Thyroid gland (tissue), 4 donors: Measurements from ENCODE around the gene PTMS. TPM values are rescaled to one million over a fixed set of nuclear protein-coding genes. Genes with fewer than 3 reads are reported as not detected.

Experiments
- DNase-seq, 2 donors: peaks; one replicate each; pipeline ENCODE4 v3.0.0-alpha.2; 2019
- H3K27ac ChIP-seq, 3 donors: fragments of 200-600 bp; sonication (generic); 1 replicate in 2 of 3; 2 replicates in 1 of 3; pipeline ENCODE4 v1.5.1; 2016 to 2019; ENCODE audit warnings: mild to moderate bottlenecking in 1 of 3, moderate library complexity in 1 of 3
- H3K27me3 ChIP-seq: fragments of 200-600 bp; sonication (generic); one replicate; pipeline ENCODE4 v1.5.1; 2019
- H3K36me3 ChIP-seq, 2 donors: fragments of 200-600 bp; sonication (generic); one replicate each; pipeline ENCODE4 v1.5.1; 2016 to 2019
- H3K4me1 ChIP-seq, 2 donors: fragments of 200-600 bp; sonication (generic); one replicate each; pipeline ENCODE4 v1.5.1; 2017 to 2019
- H3K4me3 ChIP-seq, 3 donors: fragments of 200-600 bp; sonication (generic); replicated peaks in 1 of 3; 1 replicate in 2 of 3; 2 replicates in 1 of 3; pipeline ENCODE4 v1.5.1; 2016; ENCODE audit warnings: mild to moderate bottlenecking in 1 of 3
- H3K9me3 ChIP-seq: fragments of 200-600 bp; sonication (generic); one replicate; pipeline ENCODE4 v1.5.1; 2017
- POLR2A ChIP-seq, 2 donors: fragments of 450-650 bp; IDR thresholded peaks; one replicate each; pipeline ENCODE4 v1.6.1; 2017; ENCODE audit warnings: antibody characterized with exemption in 2 of 2, mild to moderate bottlenecking in 2 of 2, moderate library complexity in 1 of 2
- WGBS, 2 donors: methylation state at CpG; one replicate each; pipeline ENCODE4 v1.1.5; 2017; 5-methylcytosine and 5-hydroxymethylcytosine counted together
- intact Hi-C: fragments of 100-400 bp; cut with DNase I; formaldehyde crosslinking; loops from one replicate; pipeline ENCODE4 v1.15.1; 2023
- total RNA-seq, 4 donors: library from RNA; depleted of rRNA; stranded (reverse); fragments of >200 nt; gene quantifications; one replicate each; pipeline ENCODE4 v1.2.3, GENCODE V29; 2016
- TF ChIP-seq, protein P1 (sequence below), 6 experiments: fragments of 200-600 bp in 3 of 6; fragments of 450-650 bp in 3 of 6; sonication (generic) in 3 of 6; IDR thresholded peaks; one replicate each; pipeline ENCODE4 v1.5.1; 2016 to 2019; ENCODE audit warnings: antibody characterized with exemption in 6 of 6, mild to moderate bottlenecking in 2 of 6, inconsistent platforms in 1 of 6, moderate library complexity in 1 of 6

PTMS gene
- total RNA-seq, 4 donors from 2014 or later: 60.0 to 186 (median 103) TPM

DNA sequence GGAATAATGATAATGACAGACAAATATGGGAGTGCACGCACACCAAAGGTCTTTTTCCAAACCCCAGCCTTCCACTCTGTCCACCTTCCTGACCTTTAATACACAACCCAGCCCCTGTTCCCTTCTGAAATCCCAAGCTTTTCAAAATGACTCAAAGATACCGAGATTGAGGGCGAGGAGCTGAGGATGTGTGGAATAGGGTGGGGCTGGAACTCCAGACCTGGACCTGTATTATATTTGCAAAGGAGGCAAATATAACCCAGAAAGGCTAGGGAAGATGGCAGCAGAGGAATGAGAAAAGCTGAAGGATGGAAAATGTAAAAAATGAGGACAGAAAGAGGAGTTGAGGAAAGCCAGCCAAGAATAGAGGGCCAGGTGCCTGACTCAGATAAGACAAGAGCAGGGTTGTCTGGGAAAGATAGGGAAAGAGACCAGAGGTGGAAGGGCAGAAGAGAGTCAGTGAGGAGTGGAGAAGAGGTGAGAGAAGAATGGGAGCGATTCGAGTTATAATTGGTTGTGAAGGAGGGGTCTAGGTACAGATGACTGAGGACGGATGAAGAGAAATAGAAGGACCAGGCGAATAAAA lies 1.0 kb upstream of the PTMS start:
- Histone ChIP-seq H3K27ac (peak overlapping the region; percentile 75 to 97 (median 94)), H3K27me3 (no peaks in the 10 kb centered on the region), H3K36me3 (peaks cover 4 to 5% of the 10 kb centered on the region in 2 donors), H3K9me3 (no peaks in the 10 kb centered on the region), H3K4me3 (peak overlapping the region in 1 of 3 donors; percentile 69), H3K4me1 (peaks cover 26 to 40% of the 10 kb centered on the region in 2 donors)
- 26 to 29% methylated on average over 7 of the region's 7 CpGs for WGBS, 2 donors
- no peak for DNase-seq
- no peak for TF ChIP-seq POLR2A (IDR thresholded peaks at IDR 0.05)
- TF ChIP-seq, protein P1, sequence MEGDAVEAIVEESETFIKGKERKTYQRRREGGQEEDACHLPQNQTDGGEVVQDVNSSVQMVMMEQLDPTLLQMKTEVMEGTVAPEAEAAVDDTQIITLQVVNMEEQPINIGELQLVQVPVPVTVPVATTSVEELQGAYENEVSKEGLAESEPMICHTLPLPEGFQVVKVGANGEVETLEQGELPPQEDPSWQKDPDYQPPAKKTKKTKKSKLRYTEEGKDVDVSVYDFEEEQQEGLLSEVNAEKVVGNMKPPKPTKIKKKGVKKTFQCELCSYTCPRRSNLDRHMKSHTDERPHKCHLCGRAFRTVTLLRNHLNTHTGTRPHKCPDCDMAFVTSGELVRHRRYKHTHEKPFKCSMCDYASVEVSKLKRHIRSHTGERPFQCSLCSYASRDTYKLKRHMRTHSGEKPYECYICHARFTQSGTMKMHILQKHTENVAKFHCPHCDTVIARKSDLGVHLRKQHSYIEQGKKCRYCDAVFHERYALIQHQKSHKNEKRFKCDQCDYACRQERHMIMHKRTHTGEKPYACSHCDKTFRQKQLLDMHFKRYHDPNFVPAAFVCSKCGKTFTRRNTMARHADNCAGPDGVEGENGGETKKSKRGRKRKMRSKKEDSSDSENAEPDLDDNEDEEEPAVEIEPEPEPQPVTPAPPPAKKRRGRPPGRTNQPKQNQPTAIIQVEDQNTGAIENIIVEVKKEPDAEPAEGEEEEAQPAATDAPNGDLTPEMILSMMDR (IDR thresholded peaks at IDR 0.05): no peak
- intact Hi-C loops: no loop called here

DNA sequence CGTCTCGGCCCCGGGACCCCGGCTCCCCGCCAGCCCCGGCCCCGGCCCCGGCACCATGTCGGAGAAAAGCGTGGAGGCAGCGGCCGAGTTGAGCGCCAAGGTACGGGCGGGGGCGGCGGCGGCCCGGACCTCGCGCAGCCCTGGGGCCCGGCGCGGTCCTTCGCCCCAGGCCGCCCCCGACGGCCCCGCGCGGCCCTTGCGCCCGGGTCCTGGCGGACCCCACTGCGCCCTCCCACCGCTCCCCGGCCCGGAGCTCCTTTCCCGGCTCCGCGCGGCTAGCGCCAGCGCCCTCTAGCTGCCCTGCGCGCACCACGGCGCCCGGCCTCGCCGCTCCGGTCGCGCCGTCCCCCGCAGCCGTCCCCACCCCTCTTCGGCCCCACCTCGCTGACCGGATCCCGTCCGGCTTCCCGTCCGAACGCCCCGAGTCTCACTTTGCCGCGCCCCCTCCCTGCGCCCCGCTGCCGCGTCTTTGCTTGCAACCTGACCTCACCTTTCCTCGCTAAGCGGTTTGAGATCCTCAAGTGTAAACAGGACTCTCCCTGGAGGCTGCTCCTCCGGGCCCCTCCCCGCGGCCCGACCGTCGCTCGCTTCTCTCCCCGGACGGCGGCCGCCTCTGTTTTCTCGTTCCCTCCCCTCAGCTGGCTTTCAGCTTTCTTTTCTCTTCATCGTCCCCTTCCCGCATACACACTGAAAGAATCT lies 637 bp downstream of the PTMS start:
- Histone ChIP-seq H3K4me1 (peaks cover 26 to 48% of the 10 kb centered on the region in 2 donors), H3K27me3 (no peaks in the 10 kb centered on the region), H3K9me3 (no peaks in the 10 kb centered on the region), H3K36me3 (peaks cover 9 to 11% of the 10 kb centered on the region in 2 donors), H3K4me3 (peak overlapping the region; percentile 47 to 89 (median 69)), H3K27ac (peak overlapping the region; percentile 75 to 97 (median 94))
- WGBS, 2 donors: 1% methylated on average over 36 to 37 of the region's 88 CpGs
- intact Hi-C loops: no loop called here
- DNase-seq: peak; percentile 83 to 86
- TF ChIP-seq POLR2A (IDR thresholded peaks at IDR 0.05): peak in 1 of 2 donors; percentile 62
- TF ChIP-seq, protein P1 (IDR thresholded peaks at IDR 0.05): peak in 4 of 6 experiments; percentile 24 to 95 (median 76)

DNA sequence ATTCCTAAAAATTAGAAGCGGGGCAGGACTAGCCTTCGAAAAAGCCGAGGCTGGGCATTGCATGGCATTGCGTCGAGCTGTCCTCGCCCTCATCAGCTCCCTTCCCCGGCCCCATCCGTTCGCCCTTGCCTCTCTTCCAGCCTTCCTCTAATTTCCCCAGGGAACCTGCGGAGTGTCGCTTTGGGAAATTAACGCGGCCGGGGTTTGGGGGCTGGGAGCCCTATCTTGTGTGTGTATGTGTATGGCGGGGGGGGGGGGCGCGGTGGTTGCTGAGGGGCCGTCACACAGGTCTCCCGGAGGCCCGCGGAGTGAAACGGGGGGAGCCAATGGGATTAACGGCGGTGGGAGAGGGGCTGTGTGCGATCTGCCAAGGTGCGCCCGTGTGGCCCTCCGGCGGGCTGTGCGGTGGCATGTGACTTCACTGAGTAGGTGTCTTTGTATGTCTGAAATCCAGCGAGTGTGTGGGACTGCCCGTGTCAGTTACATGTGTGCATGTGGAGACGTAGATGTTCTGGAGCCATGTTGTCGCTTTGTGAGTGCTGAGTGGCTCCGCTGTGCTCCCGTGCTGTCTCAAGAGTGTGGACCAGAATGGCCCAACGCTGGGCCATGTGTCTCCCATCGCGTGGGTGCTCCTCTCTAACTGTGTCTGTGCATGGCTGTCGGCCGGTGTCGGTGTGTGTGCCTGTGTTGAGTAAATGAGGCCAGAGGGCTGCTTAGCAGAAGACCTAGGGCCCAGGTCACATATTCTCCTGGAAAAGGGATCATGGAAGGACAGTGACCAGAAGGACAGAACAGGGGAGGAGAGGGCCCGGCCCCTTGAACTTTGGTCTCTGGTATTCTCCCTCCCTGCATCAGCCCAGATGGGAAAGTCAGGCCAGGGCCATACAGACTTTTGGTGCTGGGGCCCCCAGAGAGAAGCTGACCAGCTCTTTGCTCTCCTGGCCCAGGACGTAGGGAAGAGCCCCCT lies 1.5 kb downstream of the PTMS start:
- peak; percentile 62 for DNase-seq
- H3K27ac ChIP-seq: peak overlapping the region; percentile 66 to 97 (median 94)
- H3K4me3 ChIP-seq: peak overlapping the region; percentile 47 to 89 (median 69)
- H3K4me1 ChIP-seq: peaks cover 26 to 52% of the 10 kb centered on the region in 2 donors
- peaks cover 9 to 11% of the 10 kb centered on the region in 2 donors for H3K36me3 ChIP-seq
- WGBS, 2 donors: 10 to 15% methylated on average over 32 to 33 of the region's 44 CpGs
- intact Hi-C loops: no loop called here
- H3K27me3 ChIP-seq: no peaks in the 10 kb centered on the region
- H3K9me3 ChIP-seq: no peaks in the 10 kb centered on the region
- TF ChIP-seq POLR2A (IDR thresholded peaks at IDR 0.05): peak in 1 of 2 donors; percentile 17
- TF ChIP-seq, protein P1 (IDR thresholded peaks at IDR 0.05): no peak

DNA sequence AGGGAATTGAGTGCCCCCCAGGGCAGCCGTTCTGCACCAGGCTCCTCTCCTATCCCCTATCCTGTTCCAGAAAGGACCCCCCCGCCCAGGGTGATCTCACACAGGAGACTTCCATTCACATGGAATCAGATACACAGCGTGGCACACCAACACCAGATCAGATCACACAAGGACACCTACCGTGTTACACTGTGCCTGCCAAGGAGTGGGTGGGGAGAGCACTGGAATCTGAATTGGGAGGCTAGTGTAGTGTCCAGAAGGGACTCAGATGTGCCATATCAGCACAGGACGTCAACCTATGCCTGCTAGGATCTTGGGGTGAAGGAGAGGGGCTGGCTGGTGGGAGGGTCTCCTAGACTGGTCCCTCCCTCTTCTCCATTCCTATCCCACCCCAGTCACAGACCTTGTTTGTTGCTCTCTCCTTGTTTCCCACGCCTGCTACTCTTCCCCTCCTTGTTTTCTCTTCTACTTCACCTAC lies 2.3 kb downstream of the PTMS start:
- H3K9me3 ChIP-seq: no peaks in the 10 kb centered on the region
- intact Hi-C loops: no loop called here
- TF ChIP-seq POLR2A (IDR thresholded peaks at IDR 0.05): no peak
- TF ChIP-seq, protein P1 (IDR thresholded peaks at IDR 0.05): no peak
- H3K4me3 ChIP-seq: peak overlapping the region in 1 of 3 donors; percentile 69
- peaks cover 26 to 51% of the 10 kb centered on the region in 2 donors for H3K4me1 ChIP-seq
- WGBS, 2 donors: 47 to 63% methylated on average over 6 of the region's 6 CpGs
- H3K27me3 ChIP-seq: no peaks in the 10 kb centered on the region
- peaks cover 9 to 11% of the 10 kb centered on the region in 2 donors for H3K36me3 ChIP-seq
- DNase-seq: no peak
- H3K27ac ChIP-seq: peak overlapping the region in 2 of 3 donors; percentile 94 to 97
